ENCODE data around the gene CHRNA9.

CHRNA9 gene

DNA sequence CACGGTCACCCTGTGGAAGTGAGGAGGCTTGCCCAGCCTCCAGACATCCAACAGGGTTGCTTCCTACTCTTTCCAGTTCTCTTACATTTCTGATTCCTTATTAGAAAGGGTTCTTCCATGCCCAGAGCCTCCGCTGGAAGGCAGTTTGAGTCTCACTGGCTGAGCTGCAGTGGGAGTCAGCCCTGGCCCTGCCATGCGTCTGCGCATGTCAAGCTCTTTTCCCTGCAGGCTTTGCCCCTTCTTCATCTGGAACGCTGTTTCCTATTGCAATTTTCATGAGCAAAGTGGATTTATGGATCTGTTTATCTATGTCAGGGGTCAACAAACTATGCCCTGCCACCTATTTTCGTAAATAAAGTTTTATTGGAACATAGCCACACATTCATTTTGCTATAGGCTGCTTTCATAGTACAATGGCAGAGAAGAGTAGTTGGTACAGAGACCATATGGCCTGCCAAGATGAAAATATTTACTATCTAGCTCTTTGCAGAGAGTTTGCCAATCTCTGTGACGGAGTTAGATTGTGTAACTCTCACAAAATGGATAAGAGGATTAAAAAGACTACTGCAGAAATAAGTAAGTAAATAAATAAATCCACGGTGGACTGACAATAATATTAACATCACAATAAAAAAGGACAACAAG lies 3.9 kb upstream of the CHRNA9 start:
- TF ChIP-seq, protein P1, sequence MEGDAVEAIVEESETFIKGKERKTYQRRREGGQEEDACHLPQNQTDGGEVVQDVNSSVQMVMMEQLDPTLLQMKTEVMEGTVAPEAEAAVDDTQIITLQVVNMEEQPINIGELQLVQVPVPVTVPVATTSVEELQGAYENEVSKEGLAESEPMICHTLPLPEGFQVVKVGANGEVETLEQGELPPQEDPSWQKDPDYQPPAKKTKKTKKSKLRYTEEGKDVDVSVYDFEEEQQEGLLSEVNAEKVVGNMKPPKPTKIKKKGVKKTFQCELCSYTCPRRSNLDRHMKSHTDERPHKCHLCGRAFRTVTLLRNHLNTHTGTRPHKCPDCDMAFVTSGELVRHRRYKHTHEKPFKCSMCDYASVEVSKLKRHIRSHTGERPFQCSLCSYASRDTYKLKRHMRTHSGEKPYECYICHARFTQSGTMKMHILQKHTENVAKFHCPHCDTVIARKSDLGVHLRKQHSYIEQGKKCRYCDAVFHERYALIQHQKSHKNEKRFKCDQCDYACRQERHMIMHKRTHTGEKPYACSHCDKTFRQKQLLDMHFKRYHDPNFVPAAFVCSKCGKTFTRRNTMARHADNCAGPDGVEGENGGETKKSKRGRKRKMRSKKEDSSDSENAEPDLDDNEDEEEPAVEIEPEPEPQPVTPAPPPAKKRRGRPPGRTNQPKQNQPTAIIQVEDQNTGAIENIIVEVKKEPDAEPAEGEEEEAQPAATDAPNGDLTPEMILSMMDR (IDR thresholded peaks at IDR 0.05) = no peak
- no peak for TF ChIP-seq ZFX (IDR thresholded peaks at IDR 0.05; ENCODE audit: borderline replicate concordance)
- peak overlapping the region; percentile 55 for H3K27ac ChIP-seq

DNA sequence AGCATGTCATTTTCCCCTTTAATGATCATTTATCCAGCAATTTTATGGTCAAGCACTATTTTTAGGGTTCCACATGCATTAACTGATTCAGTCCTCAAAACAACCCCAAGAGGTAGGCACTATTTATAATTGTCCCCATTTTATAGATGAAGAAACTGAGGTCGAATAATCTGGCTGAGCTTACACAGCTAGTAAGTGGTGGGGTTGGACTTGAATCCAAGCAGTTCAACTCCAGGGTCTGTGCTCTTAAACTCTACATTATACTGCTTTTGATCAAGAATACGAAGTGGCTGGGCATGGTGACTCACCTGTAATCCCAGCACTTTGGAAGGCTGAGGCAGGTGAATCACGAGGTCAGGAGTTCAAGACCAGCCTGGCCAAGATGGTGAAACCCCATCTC lies 3.2 kb upstream of the CHRNA9 start:
- TF ChIP-seq, protein P1 (IDR thresholded peaks at IDR 0.05) = no peak
- no peak for TF ChIP-seq ZFX (IDR thresholded peaks at IDR 0.05; ENCODE audit: borderline replicate concordance)

DNA sequence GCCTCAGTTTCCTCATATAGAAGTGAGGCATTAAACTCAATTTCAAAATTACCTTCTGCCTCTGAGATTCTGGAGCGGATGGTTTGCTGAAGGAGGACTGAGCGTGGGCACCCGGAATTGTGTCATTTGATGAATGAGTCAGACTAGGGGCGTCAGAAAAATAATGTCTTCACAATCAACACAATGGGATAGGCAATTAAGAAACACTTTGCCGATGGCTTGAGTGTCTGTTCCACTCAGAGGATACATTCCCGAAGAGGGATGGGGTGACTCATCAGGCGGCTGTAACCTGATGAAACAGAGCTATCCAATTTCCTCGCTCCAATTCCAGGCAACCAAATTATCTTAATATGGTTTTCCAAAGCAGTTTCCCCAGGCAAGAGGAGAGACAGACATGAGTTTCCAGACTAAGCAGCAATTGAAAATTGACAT lies 1.2 kb upstream of the CHRNA9 start:
- no peak for TF ChIP-seq ZFX (IDR thresholded peaks at IDR 0.05; ENCODE audit: borderline replicate concordance)
- TF ChIP-seq, protein P1 (IDR thresholded peaks at IDR 0.05) = no peak
- H3K27ac ChIP-seq = no peak overlapping the region

More for the DNA sequence above, 3.2 kb upstream of the CHRNA9 start:
- no peak overlapping the region for H3K27ac ChIP-seq

DNA sequence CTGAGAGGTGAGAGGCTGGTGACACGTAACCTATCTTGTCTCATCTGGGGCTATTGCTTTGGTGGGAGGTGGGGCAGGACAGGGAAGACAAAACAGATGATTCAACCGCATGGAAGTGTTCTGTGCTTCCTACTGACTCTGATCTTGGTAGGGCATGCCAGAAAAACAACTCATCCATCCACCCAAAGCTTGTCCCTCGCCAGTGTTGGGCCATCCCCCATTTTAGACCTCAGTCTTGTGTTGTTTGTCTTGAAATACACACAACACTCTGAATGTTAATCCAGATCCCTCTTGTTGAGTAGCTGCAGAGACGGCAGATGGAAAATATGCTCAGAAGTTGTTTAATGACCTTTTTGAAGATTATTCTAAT lies 377 bp downstream of the CHRNA9 start:
- no peak overlapping the region for H3K27ac ChIP-seq
- TF ChIP-seq, protein P1 (IDR thresholded peaks at IDR 0.05) = no peak
- TF ChIP-seq ZFX (IDR thresholded peaks at IDR 0.05; ENCODE audit: borderline replicate concordance) = no peak

DNA sequence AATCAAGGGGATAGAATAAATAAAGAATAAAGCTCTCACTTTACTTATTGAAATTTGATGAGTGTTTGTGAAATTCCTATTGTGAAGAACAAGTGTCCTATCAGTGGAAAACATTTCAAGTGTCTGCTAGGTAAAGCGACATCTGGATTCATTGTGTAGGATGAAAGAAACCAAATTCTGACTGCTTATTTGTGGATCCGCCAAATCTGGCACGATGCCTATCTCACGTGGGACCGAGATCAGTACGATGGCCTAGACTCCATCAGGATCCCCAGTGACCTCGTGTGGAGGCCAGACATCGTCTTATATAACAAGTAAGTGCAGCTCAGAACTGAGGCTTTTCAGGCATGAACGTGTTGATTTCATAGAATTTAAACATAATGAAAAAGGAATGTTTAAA lies 1.9 kb downstream of the CHRNA9 start:
- no peak overlapping the region for H3K27ac ChIP-seq
- TF ChIP-seq, protein P1 (IDR thresholded peaks at IDR 0.05) = no peak
- TF ChIP-seq ZFX (IDR thresholded peaks at IDR 0.05; ENCODE audit: borderline replicate concordance) = no peak

DNA sequence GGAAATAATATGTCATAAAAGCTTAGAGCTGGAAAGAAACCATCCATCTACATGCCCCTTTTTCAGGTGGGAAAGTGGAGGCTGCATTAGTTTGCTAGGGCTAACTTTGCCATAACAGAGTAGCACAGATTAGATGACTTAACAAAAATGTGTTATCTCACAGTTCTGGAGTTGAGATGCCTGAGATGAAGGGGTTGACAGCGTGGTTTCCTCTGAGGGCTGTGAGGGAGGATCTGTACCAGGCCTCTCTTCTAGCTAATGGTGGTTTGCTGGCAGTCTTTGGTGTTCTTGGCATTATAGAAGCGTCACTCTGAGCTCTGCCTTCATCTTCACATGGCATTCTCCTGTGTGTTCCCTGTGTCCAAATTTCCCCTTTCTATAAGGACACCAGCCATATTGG lies 2.4 kb downstream of the CHRNA9 start:
- H3K27ac ChIP-seq = no peak overlapping the region

DNA sequence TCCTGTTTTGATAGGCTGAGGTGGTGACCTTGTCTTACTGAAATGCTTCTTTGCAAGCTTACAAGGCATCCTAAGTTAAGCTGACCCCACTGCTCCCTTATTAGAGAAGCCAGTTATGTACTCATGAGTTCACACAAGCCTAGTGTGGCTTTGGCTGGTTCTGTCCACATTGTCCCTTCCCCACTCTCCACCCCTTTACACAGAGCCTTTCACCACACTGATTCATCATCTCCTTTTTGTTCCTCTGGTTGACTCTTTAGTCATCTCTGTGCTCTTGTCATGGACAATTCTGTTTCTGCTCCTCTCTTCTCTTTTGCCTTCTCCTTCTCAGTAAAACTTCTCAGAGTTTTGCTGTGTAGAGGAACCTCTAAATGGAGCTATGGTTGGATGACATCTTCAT lies 4.9 kb downstream of the CHRNA9 start:
- H3K27ac ChIP-seq = no peak overlapping the region
- no peak for TF ChIP-seq ZFX (IDR thresholded peaks at IDR 0.05; ENCODE audit: borderline replicate concordance)
- TF ChIP-seq, protein P1 (IDR thresholded peaks at IDR 0.05) = no peak

More for the DNA sequence above, 2.4 kb downstream of the CHRNA9 start:
- TF ChIP-seq ZFX (IDR thresholded peaks at IDR 0.05; ENCODE audit: borderline replicate concordance) = no peak
- TF ChIP-seq, protein P1 (IDR thresholded peaks at IDR 0.05) = no peak

Measured in 22Rv1 (cell line).